NCI-H82 treated with DMSO at 0.1 percent for 48 hours (cell line): ENCODE results near the gene KCTD16.

Experiments used
- DNase-seq: peaks from one replicate; lab custom pipeline; 2025; ENCODE audit not compliant: unreplicated experiment; lab: John Stamatoyannopoulos, UW

The KCTD16 gene

DNA sequence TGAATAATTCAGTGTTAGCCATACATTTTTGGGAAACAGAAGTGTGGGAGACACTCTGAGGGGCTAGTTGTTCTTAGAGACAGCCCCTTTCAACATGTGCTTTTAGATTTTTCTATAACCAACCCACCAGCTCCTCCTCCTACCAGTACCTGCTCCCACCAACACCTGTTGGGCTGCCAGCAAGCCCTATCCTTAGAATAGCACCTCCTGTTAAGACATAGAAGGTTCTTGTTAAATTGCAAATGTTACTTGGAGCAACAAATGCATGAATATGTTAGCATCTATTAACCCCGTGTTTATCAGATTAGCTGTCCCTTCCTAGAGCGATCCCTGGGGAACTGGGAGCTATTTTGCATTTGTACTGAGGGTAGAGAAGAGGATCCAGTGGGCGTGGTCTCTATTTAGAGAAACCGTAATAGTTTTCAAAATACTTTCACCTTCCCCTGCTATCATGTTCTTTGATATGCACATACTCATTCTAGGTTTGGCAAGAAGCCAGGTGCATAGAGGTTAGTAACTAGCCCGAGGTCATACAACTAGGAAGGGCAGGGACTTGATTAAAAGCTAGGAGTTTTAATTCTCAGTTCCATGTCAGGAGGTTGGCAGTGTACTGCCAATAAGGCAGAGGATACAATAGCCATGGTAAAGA, 334.4 kb downstream of the KCTD16 start:
- no peak for DNase-seq

DNA sequence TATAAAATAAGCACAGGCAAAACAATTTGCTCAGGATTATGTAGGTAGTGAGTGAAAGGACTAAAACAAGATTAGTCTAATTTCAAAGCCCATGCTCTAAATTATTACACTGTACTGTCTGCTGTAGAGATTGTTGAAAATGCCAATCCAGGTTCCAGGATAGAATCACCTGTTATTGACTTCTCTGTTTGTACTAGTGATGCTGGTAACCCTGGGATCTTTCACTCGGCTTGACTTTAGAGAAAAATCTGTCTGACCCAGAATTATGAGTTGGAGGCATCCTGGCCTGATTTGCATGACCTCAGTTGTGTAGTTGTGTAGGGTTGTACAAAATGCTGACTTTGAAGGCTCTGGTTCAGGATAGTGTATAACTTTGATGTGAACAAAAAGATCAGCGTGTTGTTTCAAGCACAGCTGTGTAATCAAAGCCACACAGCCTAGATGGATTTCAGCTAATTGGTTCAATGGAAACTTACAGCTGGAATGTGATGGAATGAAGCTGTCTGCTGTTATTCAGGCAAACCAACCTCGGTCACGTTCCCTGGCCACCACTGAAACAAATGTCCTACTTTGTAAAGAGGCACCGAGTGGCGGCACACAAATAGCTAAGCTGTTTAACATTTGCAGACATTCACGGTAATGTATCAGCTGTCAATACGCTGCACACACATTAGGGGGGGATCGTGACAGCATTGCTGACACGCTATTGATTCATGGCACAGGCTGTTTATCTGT, 340.3 kb downstream of the KCTD16 start:
- no peak for DNase-seq

DNA sequence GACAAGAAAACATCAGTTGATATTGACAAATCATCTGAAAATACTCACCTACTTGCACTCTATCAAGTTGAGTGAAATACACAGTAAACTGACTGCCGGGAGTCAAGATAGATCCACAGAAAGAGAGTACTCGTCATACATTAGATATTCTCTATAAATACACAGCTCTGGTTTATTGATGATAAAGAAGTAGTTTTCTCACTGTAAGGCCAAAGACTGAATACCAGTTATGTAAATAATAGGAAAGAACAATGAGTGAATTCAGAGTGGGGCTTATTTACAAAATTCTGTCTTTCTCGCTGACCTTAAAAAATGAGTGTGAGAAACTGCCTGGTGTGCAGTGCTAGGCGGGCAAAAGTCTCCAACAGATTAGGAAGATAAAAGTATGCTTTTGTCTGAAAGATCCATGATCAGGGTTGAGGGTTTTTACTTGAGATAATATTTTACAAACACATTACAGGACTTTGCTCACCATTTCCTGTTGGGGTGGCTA, 341.0 kb downstream of the KCTD16 start:
- DNase-seq: no peak

DNA sequence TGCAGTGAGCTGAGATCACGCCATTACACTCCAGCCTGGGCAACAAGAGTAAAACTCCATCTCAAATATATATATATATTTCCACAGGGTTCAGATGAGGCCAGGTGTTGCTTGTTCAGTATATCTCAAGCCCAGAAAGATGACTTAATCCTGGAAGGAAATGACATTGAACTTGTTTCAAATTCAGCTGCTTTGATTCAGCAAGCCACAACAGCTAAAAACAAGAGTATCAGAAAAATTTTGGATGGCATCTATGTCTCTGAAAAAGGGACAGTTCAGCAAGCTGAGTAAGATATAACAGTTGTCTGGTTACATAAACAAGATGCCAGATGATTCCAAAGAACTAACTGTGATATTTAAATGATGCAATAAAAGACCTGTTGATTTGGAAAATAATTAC, 352.0 kb downstream of the KCTD16 start:
- no peak for DNase-seq

DNA sequence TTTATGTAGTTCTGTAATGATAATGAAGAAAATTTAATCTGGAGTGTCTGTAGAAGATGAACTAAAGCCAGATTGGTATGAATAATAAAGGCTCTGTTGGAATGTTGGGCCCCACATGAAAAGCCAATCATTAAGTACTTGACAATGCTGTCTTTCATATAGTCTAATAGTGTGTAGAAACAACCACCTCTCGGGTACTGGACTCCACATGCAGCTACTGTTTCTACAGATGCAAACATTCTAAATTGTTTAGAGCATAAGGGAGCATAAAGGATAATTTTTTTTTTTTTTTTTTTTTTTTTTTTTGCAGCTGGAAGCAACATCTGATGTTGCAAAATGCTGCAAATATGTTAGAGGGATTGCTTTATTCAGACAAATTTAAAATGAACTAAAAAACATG, 354.3 kb downstream of the KCTD16 start:
- DNase-seq: no peak

DNA sequence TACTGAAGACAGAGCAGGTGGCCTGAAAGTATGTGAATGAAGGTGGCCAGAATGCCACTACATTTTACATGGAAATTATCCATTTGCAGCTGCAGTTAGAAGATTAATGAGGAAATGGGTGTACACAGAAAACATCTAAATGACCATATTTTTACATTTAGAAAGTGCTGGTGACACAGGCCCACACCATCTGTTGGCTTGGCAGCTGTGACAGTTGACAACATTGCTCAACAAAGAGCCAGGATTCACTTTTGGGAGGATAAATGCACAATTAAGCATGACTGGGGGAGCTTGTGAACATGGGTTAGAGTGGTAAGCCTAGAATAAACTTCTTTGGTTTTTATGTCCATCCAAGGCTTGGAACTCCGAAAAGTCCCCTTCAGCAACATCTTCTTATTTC, 360.5 kb downstream of the KCTD16 start:
- no peak for DNase-seq
